Duodenal mucosa (tissue), 2 donors: ENCODE results near the gene COMMD7.

Source experiments
- H3K27ac ChIP-seq: one replicate; pipeline ENCODE4 v1.7.0; 2013; ENCODE audit warnings: low read depth, low read length
- H3K27me3 ChIP-seq, 2 donors: one replicate each; pipeline ENCODE4 v1.7.0; 2013; ENCODE audit warnings: low read length in 2 of 2, control low read depth in 1 of 2; ENCODE audit not compliant: insufficient read depth in 2 of 2, control insufficient read depth in 1 of 2
- H3K36me3 ChIP-seq, 2 donors: one replicate each; pipeline ENCODE4 v1.7.0; 2013; ENCODE audit warnings: low read length in 2 of 2, control low read depth in 1 of 2; ENCODE audit not compliant: insufficient read depth in 2 of 2, control insufficient read depth in 1 of 2
- H3K4me1 ChIP-seq, 2 donors: one replicate each; pipeline ENCODE4 v1.7.0; 2013; ENCODE audit warnings: low read length in 2 of 2, control low read depth in 1 of 2; ENCODE audit not compliant: insufficient read depth in 2 of 2, control insufficient read depth in 1 of 2
- H3K4me3 ChIP-seq, 2 donors: one replicate each; pipeline ENCODE4 v1.7.0; 2013; ENCODE audit warnings: low read length in 2 of 2, low read depth in 1 of 2
- H3K9ac ChIP-seq, 2 donors: one replicate each; pipeline ENCODE4 v1.7.0; 2013; ENCODE audit warnings: low read length in 2 of 2, low read depth in 1 of 2
- H3K9me3 ChIP-seq, 2 donors: one replicate each; pipeline ENCODE4 v1.7.0; 2013; ENCODE audit warnings: low read length in 2 of 2, control low read depth in 1 of 2; ENCODE audit not compliant: control insufficient read depth in 1 of 2

The COMMD7 gene

GRCh38 chr20:32678948-32679347, 64.3 kb downstream of the COMMD7 start:
- H3K9ac ChIP-seq, result no peak overlapping the region
- no peak overlapping the region for H3K4me3 ChIP-seq
- no peaks in the 10 kb centered on the region for H3K27me3 ChIP-seq
- H3K36me3 ChIP-seq, result no peaks in the 10 kb centered on the region
- no peaks in the 10 kb centered on the region for H3K9me3 ChIP-seq
- no peak overlapping the region for H3K27ac ChIP-seq
- H3K4me1 ChIP-seq, result peaks cover 6 to 11% of the 10 kb centered on the region in 2 donors

- H3K4me1 ChIP-seq, result peaks cover 4 to 13% of the 10 kb centered on the region in 2 donors
- no peak overlapping the region for H3K27ac ChIP-seq
- no peak overlapping the region for H3K9ac ChIP-seq
- no peak overlapping the region for H3K4me3 ChIP-seq
- no peaks in the 10 kb centered on the region for H3K27me3 ChIP-seq
- H3K36me3 ChIP-seq, result no peaks in the 10 kb centered on the region
- H3K9me3 ChIP-seq, result no peaks in the 10 kb centered on the region
Observed at GRCh38 chr20:32675223-32675975, 67.9 kb downstream of the COMMD7 start.

GRCh38 chr20:32674362-32674789, 68.9 kb downstream of the COMMD7 start:
- Histone ChIP-seq H3K36me3 (no peaks in the 10 kb centered on the region), H3K4me3 (no peak overlapping the region), H3K4me1 (peaks cover 4 to 13% of the 10 kb centered on the region in 2 donors), H3K9ac (no peak overlapping the region), H3K27me3 (no peaks in the 10 kb centered on the region), H3K27ac (no peak overlapping the region), H3K9me3 (no peaks in the 10 kb centered on the region)

- H3K27ac ChIP-seq, result no peak overlapping the region
- peak overlapping the region in 1 of 2 donors; percentile 12 for H3K9ac ChIP-seq
- no peaks in the 10 kb centered on the region for H3K27me3 ChIP-seq
- H3K36me3 ChIP-seq, result no peaks in the 10 kb centered on the region
- no peak overlapping the region for H3K4me3 ChIP-seq
- no peaks in the 10 kb centered on the region for H3K9me3 ChIP-seq
- peaks cover 4 to 13% of the 10 kb centered on the region in 2 donors for H3K4me1 ChIP-seq
Observed at GRCh38 chr20:32672982-32673851, 70.0 kb downstream of the COMMD7 start.

GRCh38 chr20:32672394-32672981, 70.8 kb downstream of the COMMD7 start:
- Histone ChIP-seq H3K9ac (peak overlapping the region in 1 of 2 donors; percentile 12), H3K4me3 (no peak overlapping the region), H3K9me3 (no peaks in the 10 kb centered on the region), H3K36me3 (no peaks in the 10 kb centered on the region), H3K4me1 (peaks cover 4 to 13% of the 10 kb centered on the region in 2 donors), H3K27me3 (no peaks in the 10 kb centered on the region), H3K27ac (no peak overlapping the region)

GRCh38 chr20:32670773-32671455, 72.4 kb downstream of the COMMD7 start:
- no peak overlapping the region for H3K9ac ChIP-seq
- H3K9me3 ChIP-seq, result no peaks in the 10 kb centered on the region

GRCh38 chr20:32667027-32667426, 76.2 kb downstream of the COMMD7 start:
- no peaks in the 10 kb centered on the region for H3K27me3 ChIP-seq
- no peak overlapping the region for H3K9ac ChIP-seq
- peaks cover 0 to 5% of the 10 kb centered on the region in 2 donors for H3K4me1 ChIP-seq
- no peaks in the 10 kb centered on the region for H3K9me3 ChIP-seq
- H3K36me3 ChIP-seq, result no peaks in the 10 kb centered on the region
- H3K4me3 ChIP-seq, result no peak overlapping the region
- H3K27ac ChIP-seq, result no peak overlapping the region

More at GRCh38 chr20:32670773-32671455, 72.4 kb downstream of the COMMD7 start:
- no peak overlapping the region for H3K4me3 ChIP-seq
- H3K4me1 ChIP-seq, result peaks cover 4 to 13% of the 10 kb centered on the region in 2 donors
- H3K27ac ChIP-seq, result no peak overlapping the region
- H3K36me3 ChIP-seq, result no peaks in the 10 kb centered on the region
- H3K27me3 ChIP-seq, result no peaks in the 10 kb centered on the region

- no peaks in the 10 kb centered on the region for H3K9me3 ChIP-seq
- no peak overlapping the region for H3K27ac ChIP-seq
- no peaks in the 10 kb centered on the region for H3K36me3 ChIP-seq
- H3K4me1 ChIP-seq, result peaks cover 0 to 5% of the 10 kb centered on the region in 2 donors
- H3K27me3 ChIP-seq, result no peaks in the 10 kb centered on the region
- no peak overlapping the region for H3K9ac ChIP-seq
- no peak overlapping the region for H3K4me3 ChIP-seq
Observed at GRCh38 chr20:32664678-32665159, 78.5 kb downstream of the COMMD7 start.

GRCh38 chr20:32664012-32664677, 79.1 kb downstream of the COMMD7 start:
- no peaks in the 10 kb centered on the region for H3K9me3 ChIP-seq
- no peaks in the 10 kb centered on the region for H3K27me3 ChIP-seq
- no peaks in the 10 kb centered on the region for H3K36me3 ChIP-seq
- H3K27ac ChIP-seq, result no peak overlapping the region
- no peak overlapping the region for H3K4me3 ChIP-seq
- peaks cover 0 to 5% of the 10 kb centered on the region in 2 donors for H3K4me1 ChIP-seq
- no peak overlapping the region for H3K9ac ChIP-seq
